Neural cell (in vitro differentiated cells): ENCODE data around the gene SYTL3. TPM values are rescaled to one million over a fixed set of nuclear protein-coding genes. Genes with fewer than 3 reads are reported as not detected.

Experiments used
- H2AFZ ChIP-seq: fragments of 200-600, 300-800 bp; sonication (generic), shearing (Covaris generic); 2 replicates; pipeline ENCODE4 v1.6.0; 2014; ENCODE audit warnings: low read depth, mild to moderate bottlenecking, antibody characterized with exemption, low read length, moderate library complexity
- H3F3A ChIP-seq: fragments of 200-600 bp; shearing (Covaris generic); 2 replicates; pipeline ENCODE4 v1.6.1; 2016; ENCODE audit warnings: mild to moderate bottlenecking, moderate library complexity, mixed read lengths, antibody characterized with exemption, low read length; ENCODE audit not compliant: insufficient read depth, poor library complexity, severe bottlenecking
- H3K27ac ChIP-seq: fragments of 200-600, 300-800 bp; sonication (generic), shearing (Covaris generic); 2 replicates; pipeline ENCODE4 v1.5.1; 2014; ENCODE audit warnings: mild to moderate bottlenecking, low read length, moderate library complexity
- H3K27me3 ChIP-seq: fragments of 300-800, 200-600 bp; sonication (generic), shearing (Covaris generic); 2 replicates; pipeline ENCODE4 v1.6.0; 2014; ENCODE audit warnings: mild to moderate bottlenecking, low read depth, low read length, moderate library complexity; ENCODE audit not compliant: insufficient read depth
- H3K36me3 ChIP-seq: fragments of 300-800, 200-600 bp; sonication (generic), shearing (Covaris generic); 2 replicates; pipeline ENCODE4 v1.5.1; 2014; ENCODE audit warnings: mild to moderate bottlenecking, antibody characterized with exemption, low read length, moderate library complexity; ENCODE audit not compliant: insufficient read depth
- H3K4me2 ChIP-seq: fragments of 300-800, 200-600 bp; sonication (generic), shearing (Covaris generic); 2 replicates; pipeline ENCODE4 v1.6.0; 2014; ENCODE audit warnings: mild to moderate bottlenecking, low read length
- H3K4me3 ChIP-seq: fragments of 300-800, 200-600 bp; sonication (generic), shearing (Covaris generic); 2 replicates; pipeline ENCODE4 v1.5.1; 2014; ENCODE audit warnings: mild to moderate bottlenecking, low read length, moderate library complexity
- H3K79me2 ChIP-seq: fragments of 200-600 bp; shearing (Covaris generic); replicated peaks from 2 replicates; pipeline ENCODE4 v1.6.0; 2014; ENCODE audit warnings: mild to moderate bottlenecking, low read length, moderate library complexity; ENCODE audit not compliant: insufficient read depth
- H3K9ac ChIP-seq: fragments of 300-800, 200-600 bp; sonication (generic), shearing (Covaris generic); 2 replicates; pipeline ENCODE4 v1.6.1; 2016; ENCODE audit warnings: mild to moderate bottlenecking, low read length, mixed read lengths
- H3K9me2 ChIP-seq: fragments of 200-600 bp; shearing (Covaris generic); 2 replicates; pipeline ENCODE4 v1.6.1; 2016; ENCODE audit warnings: mild to moderate bottlenecking, low read length, mixed read lengths; ENCODE audit not compliant: insufficient read depth
- H3K9me3 ChIP-seq: fragments of 200-600, 300-800 bp; sonication (generic), shearing (Covaris generic); 2 replicates; pipeline ENCODE4 v1.6.1; 2016; ENCODE audit warnings: mild to moderate bottlenecking, mixed run types, low read length, moderate library complexity, mixed read lengths
- H4K20me1 ChIP-seq: fragments of 200-600 bp; shearing (Covaris generic); 2 replicates; pipeline ENCODE4 v1.6.1; 2016; ENCODE audit warnings: mild to moderate bottlenecking, mixed run types; ENCODE audit not compliant: insufficient read depth
- EP300 ChIP-seq: fragments of 450-650 bp; conservative IDR thresholded peaks from 2 replicates; pipeline ENCODE4 v1.6.1; 2014; ENCODE audit warnings: antibody characterized with exemption, mild to moderate bottlenecking, moderate library complexity; ENCODE audit not compliant: poor library complexity, severe bottlenecking
- EZH2 ChIP-seq: fragments of 200-600, 300-800 bp; shearing (Covaris generic), sonication (generic); IDR thresholded peaks from 2 replicates; pipeline ENCODE4 v1.6.1; 2014; ENCODE audit warnings: antibody characterized with exemption, low read length, borderline replicate concordance, mild to moderate bottlenecking; ENCODE audit not compliant: insufficient read depth, poor library complexity, severe bottlenecking
- MXI1 ChIP-seq: fragments of 450-650 bp; conservative IDR thresholded peaks from 2 replicates; pipeline ENCODE4 v1.6.1; 2014; ENCODE audit warnings: antibody characterized with exemption, mild to moderate bottlenecking; ENCODE audit not compliant: poor library complexity, severe bottlenecking
- POLR2AphosphoS5 ChIP-seq: IDR thresholded peaks from 2 replicates; pipeline ENCODE4 v1.6.1; 2012
- RAD21 ChIP-seq: fragments of 450-650 bp; conservative IDR thresholded peaks from 2 replicates; pipeline ENCODE4 v1.6.1; 2014; ENCODE audit warnings: antibody characterized with exemption, mild to moderate bottlenecking, moderate library complexity
- SMC3 ChIP-seq: fragments of 450-650 bp; conservative IDR thresholded peaks from 2 replicates; pipeline ENCODE4 v1.6.1; 2014; ENCODE audit warnings: antibody characterized with exemption, mild to moderate bottlenecking, moderate library complexity; ENCODE audit not compliant: poor library complexity
- TAF1 ChIP-seq: IDR thresholded peaks from 2 replicates; pipeline ENCODE4 v1.6.1; 2012; ENCODE audit warnings: low read depth
- polyA plus RNA-seq: library from polyadenylated mRNA; depleted of rRNA; stranded (reverse); fragments of >200 nt; gene quantifications from 2 replicates; pipeline ENCODE4 v1.2.3, GENCODE V29; 2014
- TF ChIP-seq, protein P1 (sequence below): IDR thresholded peaks from 2 replicates; pipeline ENCODE4 v1.6.1; 2012; ENCODE audit warnings: borderline replicate concordance
- TF ChIP-seq, protein P2 (sequence below): fragments of 450-650 bp; IDR thresholded peaks from 2 replicates; pipeline ENCODE4 v1.5.1; 2014; ENCODE audit warnings: antibody characterized with exemption, mild to moderate bottlenecking, moderate library complexity; ENCODE audit not compliant: poor library complexity, severe bottlenecking

SYTL3 gene
- polyA plus RNA-seq, 1 donor from 2014 or later: 2.1 TPM

- Histone ChIP-seq H4K20me1 (no peaks in the 10 kb centered on the region), H2AFZ (no peak overlapping the region), H3K27me3 (no peaks in the 10 kb centered on the region), H3K4me3 (no peak overlapping the region), H3K36me3 (no peaks in the 10 kb centered on the region), H3K79me2 (no peaks in the 10 kb centered on the region), H3K9ac (no peak overlapping the region), H3K9me3 (no peaks in the 10 kb centered on the region), H3F3A (no peaks in the 10 kb centered on the region), H3K9me2 (no peaks in the 10 kb centered on the region), H3K4me2 (no peak overlapping the region), H3K27ac (no peak overlapping the region)
- no peak for TF ChIP-seq EZH2
- TF ChIP-seq SMC3: no peak
- TF ChIP-seq EP300: no peak
- no peak for TF ChIP-seq RAD21
- no peak for TF ChIP-seq TAF1
- TF ChIP-seq POLR2AphosphoS5: no peak
- TF ChIP-seq, protein P1, sequence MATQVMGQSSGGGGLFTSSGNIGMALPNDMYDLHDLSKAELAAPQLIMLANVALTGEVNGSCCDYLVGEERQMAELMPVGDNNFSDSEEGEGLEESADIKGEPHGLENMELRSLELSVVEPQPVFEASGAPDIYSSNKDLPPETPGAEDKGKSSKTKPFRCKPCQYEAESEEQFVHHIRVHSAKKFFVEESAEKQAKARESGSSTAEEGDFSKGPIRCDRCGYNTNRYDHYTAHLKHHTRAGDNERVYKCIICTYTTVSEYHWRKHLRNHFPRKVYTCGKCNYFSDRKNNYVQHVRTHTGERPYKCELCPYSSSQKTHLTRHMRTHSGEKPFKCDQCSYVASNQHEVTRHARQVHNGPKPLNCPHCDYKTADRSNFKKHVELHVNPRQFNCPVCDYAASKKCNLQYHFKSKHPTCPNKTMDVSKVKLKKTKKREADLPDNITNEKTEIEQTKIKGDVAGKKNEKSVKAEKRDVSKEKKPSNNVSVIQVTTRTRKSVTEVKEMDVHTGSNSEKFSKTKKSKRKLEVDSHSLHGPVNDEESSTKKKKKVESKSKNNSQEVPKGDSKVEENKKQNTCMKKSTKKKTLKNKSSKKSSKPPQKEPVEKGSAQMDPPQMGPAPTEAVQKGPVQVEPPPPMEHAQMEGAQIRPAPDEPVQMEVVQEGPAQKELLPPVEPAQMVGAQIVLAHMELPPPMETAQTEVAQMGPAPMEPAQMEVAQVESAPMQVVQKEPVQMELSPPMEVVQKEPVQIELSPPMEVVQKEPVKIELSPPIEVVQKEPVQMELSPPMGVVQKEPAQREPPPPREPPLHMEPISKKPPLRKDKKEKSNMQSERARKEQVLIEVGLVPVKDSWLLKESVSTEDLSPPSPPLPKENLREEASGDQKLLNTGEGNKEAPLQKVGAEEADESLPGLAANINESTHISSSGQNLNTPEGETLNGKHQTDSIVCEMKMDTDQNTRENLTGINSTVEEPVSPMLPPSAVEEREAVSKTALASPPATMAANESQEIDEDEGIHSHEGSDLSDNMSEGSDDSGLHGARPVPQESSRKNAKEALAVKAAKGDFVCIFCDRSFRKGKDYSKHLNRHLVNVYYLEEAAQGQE: no peak
- no peak for TF ChIP-seq MXI1
- TF ChIP-seq, protein P2, sequence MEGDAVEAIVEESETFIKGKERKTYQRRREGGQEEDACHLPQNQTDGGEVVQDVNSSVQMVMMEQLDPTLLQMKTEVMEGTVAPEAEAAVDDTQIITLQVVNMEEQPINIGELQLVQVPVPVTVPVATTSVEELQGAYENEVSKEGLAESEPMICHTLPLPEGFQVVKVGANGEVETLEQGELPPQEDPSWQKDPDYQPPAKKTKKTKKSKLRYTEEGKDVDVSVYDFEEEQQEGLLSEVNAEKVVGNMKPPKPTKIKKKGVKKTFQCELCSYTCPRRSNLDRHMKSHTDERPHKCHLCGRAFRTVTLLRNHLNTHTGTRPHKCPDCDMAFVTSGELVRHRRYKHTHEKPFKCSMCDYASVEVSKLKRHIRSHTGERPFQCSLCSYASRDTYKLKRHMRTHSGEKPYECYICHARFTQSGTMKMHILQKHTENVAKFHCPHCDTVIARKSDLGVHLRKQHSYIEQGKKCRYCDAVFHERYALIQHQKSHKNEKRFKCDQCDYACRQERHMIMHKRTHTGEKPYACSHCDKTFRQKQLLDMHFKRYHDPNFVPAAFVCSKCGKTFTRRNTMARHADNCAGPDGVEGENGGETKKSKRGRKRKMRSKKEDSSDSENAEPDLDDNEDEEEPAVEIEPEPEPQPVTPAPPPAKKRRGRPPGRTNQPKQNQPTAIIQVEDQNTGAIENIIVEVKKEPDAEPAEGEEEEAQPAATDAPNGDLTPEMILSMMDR: no peak
Measured at GRCh38 chr6:158619922-158620801, 29.7 kb upstream of the SYTL3 start.

- Histone ChIP-seq H3K27me3 (no peaks in the 10 kb centered on the region), H3K27ac (no peak overlapping the region), H2AFZ (no peak overlapping the region), H4K20me1 (no peaks in the 10 kb centered on the region), H3K9ac (no peak overlapping the region), H3K4me2 (no peak overlapping the region), H3K79me2 (no peaks in the 10 kb centered on the region), H3F3A (no peaks in the 10 kb centered on the region), H3K36me3 (no peaks in the 10 kb centered on the region), H3K4me3 (no peak overlapping the region), H3K9me3 (no peaks in the 10 kb centered on the region), H3K9me2 (no peaks in the 10 kb centered on the region)
- no peak for TF ChIP-seq EZH2
- no peak for TF ChIP-seq TAF1
- no peak for TF ChIP-seq RAD21
- TF ChIP-seq EP300: no peak
- TF ChIP-seq SMC3: no peak
- TF ChIP-seq, protein P2: no peak
- TF ChIP-seq MXI1: no peak
- TF ChIP-seq, protein P1: no peak
- no peak for TF ChIP-seq POLR2AphosphoS5
Measured at GRCh38 chr6:158620963-158621693, 28.7 kb upstream of the SYTL3 start.
